OCI-LY7 (cell line): ENCODE results near the gene HMX3. TPM values are rescaled to one million over a fixed set of nuclear protein-coding genes. Genes with fewer than 3 reads are reported as not detected.

Experiments used
- BruUV-seq: library from RNA; stranded (reverse); fragments of 400-500 nt; replicated peaks from 2 replicates; lab custom pipeline; 2021; lab: Mats Ljungman, UMichigan
- CTCF ChIA-PET: fragments of 300-600 bp; sonication (Branson Sonifier 250); formaldehyde crosslinking; loops from one replicate; lab custom pipeline; 2022; ENCODE audit warnings: antibody characterized with exemption; ENCODE audit not compliant: unreplicated experiment; lab: Charles Lee
- POLR2A ChIA-PET: fragments of 300-600 bp; sonication (Branson Sonifier 250); formaldehyde crosslinking; loops from one replicate; lab custom pipeline; 2022; ENCODE audit warnings: antibody characterized with exemption; lab: Charles Lee
- DNase-seq: peaks from one replicate; pipeline ENCODE4 v3.0.0-alpha.2; 2015; ENCODE audit warnings: low spot score
- H2AFZ ChIP-seq: fragments of 200-600 bp; sonication (generic), shearing (Covaris generic); 2 replicates; pipeline ENCODE4 v1.6.1; 2014; ENCODE audit warnings: mild to moderate bottlenecking, antibody characterized with exemption, low read length, moderate library complexity
- H3K27ac ChIP-seq: fragments of 200-600 bp; sonication (generic); 2 replicates; pipeline ENCODE4 v1.5.1; 2014; ENCODE audit warnings: mixed run types, low read depth, mild to moderate bottlenecking, moderate library complexity, low read length, inconsistent platforms; ENCODE audit not compliant: poor library complexity, severe bottlenecking
- H3K36me3 ChIP-seq: fragments of 200-600 bp; sonication (generic); 2 replicates; pipeline ENCODE4 v1.6.1; 2014; ENCODE audit warnings: mild to moderate bottlenecking, antibody characterized with exemption, low read length, moderate library complexity, mixed read lengths; ENCODE audit not compliant: insufficient read depth
- H3K4me1 ChIP-seq: fragments of 200-600 bp; sonication (generic); 2 replicates; pipeline ENCODE4 v1.5.1; 2014; ENCODE audit warnings: mild to moderate bottlenecking, low read length; ENCODE audit not compliant: insufficient read depth, poor library complexity, severe bottlenecking
- H3K4me2 ChIP-seq: fragments of 200-600 bp; sonication (generic); 2 replicates; pipeline ENCODE4 v1.6.1; 2014; ENCODE audit warnings: mild to moderate bottlenecking, low read length
- H3K4me3 ChIP-seq: fragments of 200-600 bp; sonication (generic); 2 replicates; pipeline ENCODE4 v1.5.1; 2014; ENCODE audit warnings: mild to moderate bottlenecking, low read depth, low read length; ENCODE audit not compliant: poor library complexity, severe bottlenecking
- H3K79me2 ChIP-seq: fragments of 200-600 bp; sonication (generic); 2 replicates; pipeline ENCODE4 v1.6.1; 2016; ENCODE audit warnings: low read depth, mild to moderate bottlenecking, low read length, moderate library complexity, mixed read lengths; ENCODE audit not compliant: insufficient read depth
- H3K9me2 ChIP-seq: fragments of 200-600 bp; sonication (generic); 2 replicates; pipeline ENCODE4 v1.6.1; 2016; ENCODE audit warnings: mild to moderate bottlenecking, low read length, mixed read lengths; ENCODE audit not compliant: insufficient read depth
- H3K9me3 ChIP-seq: fragments of 200-600 bp; sonication (generic); 2 replicates; pipeline ENCODE4 v1.6.1; 2014; ENCODE audit warnings: mild to moderate bottlenecking, mixed run types, low read length, mixed read lengths
- H4K20me1 ChIP-seq: fragments of 200-600 bp; sonication (generic); 2 replicates; pipeline ENCODE4 v1.6.1; 2014; ENCODE audit warnings: mild to moderate bottlenecking, antibody characterized with exemption, low read length, moderate library complexity, mixed read lengths; ENCODE audit not compliant: insufficient read depth
- EZH2phosphoT487 ChIP-seq: fragments of 200-600 bp; sonication (generic); IDR thresholded peaks from 2 replicates; pipeline ENCODE4 v1.6.1; 2018; ENCODE audit warnings: low read depth, borderline replicate concordance, mild to moderate bottlenecking, mixed run types, antibody characterized with exemption, low read length, moderate library complexity, mixed read lengths
- intact Hi-C: fragments of 100-400 bp; cut with micrococcal nuclease; formaldehyde crosslinking; loops from one replicate; pipeline ENCODE4 v1.10.0; 2022; ENCODE audit not compliant: unreplicated experiment
- total RNA-seq, 2 experiments: library from RNA; depleted of rRNA in 1 of 2; stranded (reverse); fragments of >200 nt in 1 of 2; shearing (Covaris generic) in 1 of 2; gene quantifications; 2 replicates each; pipeline ENCODE4 v1.2.3, GENCODE V29; 2014 to 2022
- TF ChIP-seq, protein P1 (sequence below): fragments of 200-600 bp; sonication (generic); conservative IDR thresholded peaks from 2 replicates; pipeline ENCODE4 v1.5.1; 2014; ENCODE audit warnings: mild to moderate bottlenecking, antibody characterized with exemption, low read length, moderate library complexity, mixed read lengths

The HMX3 gene
- total RNA-seq, 2 experiments from 2014 or later: 0.44 TPM; not detected in 1

DNA sequence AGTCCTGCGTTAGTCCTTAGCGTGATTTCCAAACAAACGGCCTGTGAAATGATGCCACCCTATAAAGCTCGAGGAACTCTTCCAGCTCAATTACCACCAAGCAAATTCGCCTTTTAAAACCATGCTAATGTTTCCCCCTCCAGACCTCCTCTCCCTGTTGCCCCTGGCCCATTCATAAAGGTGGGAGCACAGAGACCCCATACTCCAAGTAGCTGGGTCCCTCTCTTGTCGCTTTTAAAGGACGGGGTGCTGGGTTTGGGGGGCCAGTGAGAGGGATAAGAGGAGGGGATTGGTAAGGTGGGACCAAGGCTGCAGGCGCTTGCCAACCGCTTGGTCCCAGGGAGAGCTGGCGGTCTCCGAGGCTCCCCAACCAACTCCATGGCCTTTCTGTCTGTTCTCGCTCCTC, 13.4 kb downstream of the HMX3 start:
- Histone ChIP-seq H3K9me3 (no peaks in the 10 kb centered on the region), H3K4me2 (no peak overlapping the region), H3K27ac (no peak overlapping the region), H3K79me2 (no peaks in the 10 kb centered on the region), H3K9me2 (no peaks in the 10 kb centered on the region), H3K36me3 (no peaks in the 10 kb centered on the region), H3K4me1 (peaks cover 21% of the 10 kb centered on the region), H2AFZ (no peak overlapping the region), H3K4me3 (no peak overlapping the region), H4K20me1 (no peaks in the 10 kb centered on the region)
- intact Hi-C loops: loop anchor here (5.0 kb wide), 1 partner anchor 388 kb away; no protein-coding TSS in a partner anchor
- POLR2A ChIA-PET: no interaction called here
- TF ChIP-seq EZH2phosphoT487: no peak
- TF ChIP-seq, protein P1, sequence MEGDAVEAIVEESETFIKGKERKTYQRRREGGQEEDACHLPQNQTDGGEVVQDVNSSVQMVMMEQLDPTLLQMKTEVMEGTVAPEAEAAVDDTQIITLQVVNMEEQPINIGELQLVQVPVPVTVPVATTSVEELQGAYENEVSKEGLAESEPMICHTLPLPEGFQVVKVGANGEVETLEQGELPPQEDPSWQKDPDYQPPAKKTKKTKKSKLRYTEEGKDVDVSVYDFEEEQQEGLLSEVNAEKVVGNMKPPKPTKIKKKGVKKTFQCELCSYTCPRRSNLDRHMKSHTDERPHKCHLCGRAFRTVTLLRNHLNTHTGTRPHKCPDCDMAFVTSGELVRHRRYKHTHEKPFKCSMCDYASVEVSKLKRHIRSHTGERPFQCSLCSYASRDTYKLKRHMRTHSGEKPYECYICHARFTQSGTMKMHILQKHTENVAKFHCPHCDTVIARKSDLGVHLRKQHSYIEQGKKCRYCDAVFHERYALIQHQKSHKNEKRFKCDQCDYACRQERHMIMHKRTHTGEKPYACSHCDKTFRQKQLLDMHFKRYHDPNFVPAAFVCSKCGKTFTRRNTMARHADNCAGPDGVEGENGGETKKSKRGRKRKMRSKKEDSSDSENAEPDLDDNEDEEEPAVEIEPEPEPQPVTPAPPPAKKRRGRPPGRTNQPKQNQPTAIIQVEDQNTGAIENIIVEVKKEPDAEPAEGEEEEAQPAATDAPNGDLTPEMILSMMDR: no peak
- BruUV-seq: no TSS peak
- no peak for DNase-seq
- CTCF ChIA-PET: no interaction called here

DNA sequence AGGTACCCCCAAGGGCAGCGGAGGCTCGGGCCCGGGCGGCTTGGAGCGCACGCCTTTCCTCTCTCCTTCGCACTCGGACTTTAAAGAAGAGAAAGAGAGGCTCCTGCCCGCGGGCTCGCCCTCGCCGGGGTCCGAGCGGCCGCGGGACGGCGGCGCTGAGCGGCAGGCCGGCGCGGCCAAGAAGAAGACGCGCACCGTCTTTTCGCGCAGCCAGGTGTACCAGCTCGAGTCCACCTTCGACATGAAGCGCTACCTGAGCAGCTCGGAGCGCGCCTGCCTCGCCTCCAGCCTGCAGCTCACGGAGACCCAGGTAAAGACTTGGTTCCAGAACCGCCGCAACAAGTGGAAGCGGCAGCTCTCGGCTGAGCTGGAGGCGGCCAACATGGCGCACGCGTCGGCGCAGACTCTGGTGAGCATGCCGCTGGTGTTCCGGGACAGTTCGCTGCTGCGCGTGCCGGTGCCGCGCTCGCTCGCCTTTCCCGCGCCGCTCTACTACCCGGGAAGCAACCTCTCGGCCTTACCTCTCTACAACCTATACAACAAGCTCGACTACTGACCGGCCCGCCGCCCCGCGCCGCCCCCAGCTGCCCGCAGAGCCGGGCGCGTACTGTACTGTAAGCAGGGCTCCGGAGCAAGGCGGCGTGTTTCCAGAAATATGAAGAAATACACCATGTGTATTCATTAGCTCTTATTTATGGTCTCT, 13.9 kb downstream of the HMX3 start:
- H3K79me2 ChIP-seq: peaks cover 4% of the 10 kb centered on the region
- H3K36me3 ChIP-seq: peaks cover under 1% of the 10 kb centered on the region; the same call in 1 of the 2 replicates
- no peak overlapping the region for H3K27ac ChIP-seq
- DNase-seq: no peak
- no peak overlapping the region for H3K4me2 ChIP-seq
- no peak overlapping the region for H2AFZ ChIP-seq
- TF ChIP-seq, protein P1: no peak
- TF ChIP-seq EZH2phosphoT487: no peak
- H3K4me3 ChIP-seq: no peak overlapping the region
- peaks cover 21% of the 10 kb centered on the region for H3K4me1 ChIP-seq
- no TSS peak for BruUV-seq
- intact Hi-C loops: loop anchor here (5.0 to 10.0 kb wide), 3 partner anchors 253 to 775 kb away; partner anchors contain the start of gene PLEKHA1
- ChIA-PET CTCF (no interaction called here), POLR2A (no interaction called here)
- H3K9me3 ChIP-seq: no peaks in the 10 kb centered on the region
- no peaks in the 10 kb centered on the region for H3K9me2 ChIP-seq
- no peaks in the 10 kb centered on the region for H4K20me1 ChIP-seq
